SJSA1 (cell line): ENCODE measurements around the gene CPLX3. TPM values are rescaled to one million over a fixed set of nuclear protein-coding genes. Genes with fewer than 3 reads are reported as not detected.
A peak's percentile ranks its signal among the peaks of the same experiment; 100 is the strongest.

Experiments used
- DNase-seq, 2 experiments: peaks; one replicate each; pipeline ENCODE4 v3.0.0-alpha.2; 2015 to 2020; ENCODE audit warnings: low spot score in 2 of 2, low read depth in 1 of 2
- H3K27ac ChIP-seq: fragments of 250-450 bp; sonication (Bioruptor Pico); 2 replicates; pipeline ENCODE4 v1.5.1; 2020; ENCODE audit warnings: mild to moderate bottlenecking, moderate library complexity
- H3K27me3 ChIP-seq: fragments of 250-450 bp; sonication (Bioruptor Pico); replicated peaks from 2 replicates; pipeline ENCODE4 v1.5.1; 2020; ENCODE audit warnings: mild to moderate bottlenecking, moderate library complexity
- H3K36me3 ChIP-seq: fragments of 250-450 bp; sonication (Bioruptor Pico); 2 replicates; pipeline ENCODE4 v1.5.1; 2020; ENCODE audit warnings: mild to moderate bottlenecking
- H3K4me1 ChIP-seq: fragments of 250-450 bp; sonication (Bioruptor Pico); replicated peaks from 2 replicates; pipeline ENCODE4 v1.6.1; 2021; ENCODE audit warnings: mild to moderate bottlenecking
- H3K4me3 ChIP-seq: fragments of 250-450 bp; sonication (Bioruptor Pico); 2 replicates; pipeline ENCODE4 v1.5.1; 2020; ENCODE audit warnings: mild to moderate bottlenecking
- H3K9me3 ChIP-seq: fragments of 250-450 bp; sonication (Bioruptor Pico); replicated peaks from 2 replicates; pipeline ENCODE4 v1.5.1; 2020; ENCODE audit warnings: mild to moderate bottlenecking
- total RNA-seq: library from RNA; depleted of rRNA; stranded (reverse); fragments of >200 nt; shearing (Covaris generic); gene quantifications from 2 replicates; pipeline ENCODE4 v1.2.3, GENCODE V29; 2014

Gene CPLX3
- total RNA-seq, 1 experiment from 2014 or later, result not detected

DNA sequence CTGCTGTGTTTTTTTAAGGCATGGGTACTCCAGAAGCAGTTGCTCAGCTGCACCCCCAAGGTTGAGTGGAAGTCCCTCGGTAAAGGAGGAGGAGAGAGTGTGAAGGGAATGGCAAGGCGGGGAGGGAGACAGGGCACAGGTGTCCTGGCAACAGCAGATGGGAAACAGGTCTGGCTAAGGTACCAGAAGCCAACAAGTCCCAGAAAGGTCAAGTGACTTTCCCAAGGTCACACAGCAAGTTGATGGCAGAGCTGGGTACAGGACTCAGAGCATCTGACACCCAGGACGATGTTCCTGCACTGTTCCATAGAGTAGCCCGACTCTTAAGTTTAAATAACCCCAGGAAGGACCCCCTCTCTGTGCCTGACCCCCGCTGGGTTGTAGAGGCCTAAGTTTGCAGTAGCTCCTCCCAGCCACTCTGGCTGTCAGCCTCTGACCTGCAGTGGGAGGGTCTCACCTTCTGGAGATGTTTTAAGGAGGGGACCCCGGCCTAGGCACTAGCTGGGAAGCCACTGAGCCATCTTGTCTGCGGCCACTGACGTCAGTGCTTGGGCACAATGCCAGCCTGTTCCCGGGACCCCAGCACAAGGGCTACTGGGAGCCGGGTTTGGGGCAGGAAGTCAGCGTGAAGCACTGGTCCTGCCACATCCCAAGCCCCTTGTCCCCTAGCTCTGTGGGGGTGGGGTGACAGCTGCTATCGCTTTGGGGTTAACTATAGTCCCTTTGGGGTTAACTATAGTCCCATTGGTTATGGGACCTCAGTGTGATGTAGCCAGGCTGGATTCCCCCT is 34.0 kb upstream of the CPLX3 start:
- Histone ChIP-seq H3K36me3 (peaks cover 5% of the 10 kb centered on the region; the same call in 1 of the 2 replicates), H3K27me3 (no peaks in the 10 kb centered on the region), H3K27ac (no peak overlapping the region), H3K4me1 (peaks cover 25% of the 10 kb centered on the region), H3K4me3 (no peak overlapping the region), H3K9me3 (no peaks in the 10 kb centered on the region)
- no peak for DNase-seq

DNA sequence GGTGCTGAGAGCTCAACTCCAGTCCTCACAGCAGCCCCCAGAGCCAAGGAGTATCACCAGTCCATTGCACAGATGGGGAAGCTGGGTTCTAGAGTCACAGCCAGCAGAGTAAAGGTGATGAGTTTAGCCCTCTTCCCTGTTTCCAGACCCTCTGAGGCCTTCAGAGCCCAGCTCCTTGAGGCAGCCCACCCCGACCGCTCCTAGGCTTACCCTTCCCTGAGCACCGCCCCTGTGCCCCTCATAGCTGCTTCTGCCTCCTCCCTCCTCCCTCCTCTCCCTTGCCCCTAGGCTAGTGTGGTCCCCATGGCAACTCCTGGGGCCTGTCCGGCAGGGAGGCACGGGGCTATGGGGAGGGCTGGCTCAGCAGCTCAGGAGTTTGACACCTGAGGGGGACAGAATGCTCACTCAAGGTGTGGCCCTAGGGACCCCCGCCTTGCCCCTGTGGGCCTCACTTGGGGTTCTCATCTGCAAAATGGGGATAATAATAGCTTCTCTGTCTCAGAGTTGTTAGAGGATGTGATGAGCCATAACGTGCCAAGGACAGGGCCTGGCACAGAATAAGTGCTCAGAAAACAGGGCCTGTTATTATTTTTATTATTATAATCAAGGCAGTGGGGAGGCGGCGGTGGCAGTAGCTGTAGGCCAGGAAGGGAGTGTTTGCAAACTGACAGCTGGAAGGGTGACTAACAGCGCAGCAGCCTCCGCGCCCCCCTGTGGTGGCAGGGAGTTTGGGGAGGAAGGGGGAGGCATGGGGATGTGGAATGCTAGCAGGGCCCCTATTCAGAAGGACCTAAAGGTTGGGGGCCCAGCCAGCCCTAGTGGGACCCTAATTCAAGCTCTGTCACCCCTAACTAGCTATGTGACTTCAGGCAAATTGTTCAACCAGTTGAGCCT is 33.0 kb upstream of the CPLX3 start:
- DNase-seq, result no peak
- Histone ChIP-seq H3K36me3 (peaks cover 5% of the 10 kb centered on the region; the same call in 1 of the 2 replicates), H3K9me3 (no peaks in the 10 kb centered on the region), H3K4me1 (peaks cover 23% of the 10 kb centered on the region), H3K27me3 (no peaks in the 10 kb centered on the region), H3K27ac (no peak overlapping the region), H3K4me3 (no peak overlapping the region)

DNA sequence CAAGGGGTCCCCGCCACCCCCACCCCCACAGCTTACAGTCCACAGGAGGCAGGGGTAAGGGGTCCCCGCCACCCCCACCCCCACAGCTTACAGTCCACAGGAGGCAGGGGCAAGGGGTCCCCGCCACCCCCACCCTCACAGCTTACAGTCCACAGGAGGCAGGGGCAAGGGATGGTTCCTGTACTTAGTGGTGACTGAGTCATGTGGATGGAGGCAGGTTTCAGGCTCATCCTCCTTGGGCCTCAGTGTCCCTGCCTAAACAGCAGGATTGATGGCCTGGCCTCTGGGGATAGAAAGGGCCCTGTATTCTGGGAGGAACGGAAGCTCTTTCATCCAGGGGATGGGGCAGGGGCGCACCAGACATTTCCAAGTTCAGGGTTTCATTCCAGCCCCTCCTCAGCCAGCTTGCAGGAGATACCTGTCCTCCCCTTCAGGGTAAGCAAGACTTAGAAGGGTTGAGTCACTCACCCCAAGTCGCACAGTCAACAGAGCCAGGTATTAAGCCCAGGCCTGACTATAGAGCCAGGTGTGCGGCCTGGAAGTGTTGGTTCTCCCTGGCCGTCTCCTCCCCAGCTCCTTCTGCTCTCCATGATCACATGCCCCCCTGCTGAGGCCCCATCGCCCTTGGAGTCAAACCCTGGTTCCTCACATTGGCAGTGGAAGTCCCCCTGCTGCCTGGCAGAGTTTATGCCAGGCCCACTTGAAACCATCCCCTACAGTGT is 32.0 kb upstream of the CPLX3 start:
- Histone ChIP-seq H3K36me3 (peaks cover 7% of the 10 kb centered on the region), H3K4me1 (peaks cover 19% of the 10 kb centered on the region), H3K9me3 (no peaks in the 10 kb centered on the region), H3K27ac (no peak overlapping the region), H3K4me3 (no peak overlapping the region), H3K27me3 (no peaks in the 10 kb centered on the region)
- no peak for DNase-seq

DNA sequence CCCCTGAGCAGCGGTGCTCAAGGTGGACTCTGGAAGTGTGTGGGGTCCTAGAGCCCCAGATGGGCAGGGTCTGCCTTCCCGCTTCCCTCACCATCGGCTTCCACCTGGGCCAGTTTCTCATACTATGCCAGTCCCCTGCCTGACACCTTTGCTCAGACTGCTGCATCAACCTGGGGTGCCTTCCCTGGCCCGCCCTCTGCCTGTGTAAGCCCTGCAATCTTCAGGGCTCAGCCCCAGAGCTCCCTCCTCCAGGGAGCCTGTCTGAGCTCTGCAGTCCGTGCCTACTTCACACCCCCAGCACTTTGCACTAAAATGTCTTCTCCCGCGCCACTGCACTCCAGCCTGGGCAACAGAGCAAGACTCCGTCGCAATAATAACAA is 31.5 kb upstream of the CPLX3 start:
- no peaks in the 10 kb centered on the region for H3K27me3 ChIP-seq
- H3K9me3 ChIP-seq, result no peaks in the 10 kb centered on the region

DNA sequence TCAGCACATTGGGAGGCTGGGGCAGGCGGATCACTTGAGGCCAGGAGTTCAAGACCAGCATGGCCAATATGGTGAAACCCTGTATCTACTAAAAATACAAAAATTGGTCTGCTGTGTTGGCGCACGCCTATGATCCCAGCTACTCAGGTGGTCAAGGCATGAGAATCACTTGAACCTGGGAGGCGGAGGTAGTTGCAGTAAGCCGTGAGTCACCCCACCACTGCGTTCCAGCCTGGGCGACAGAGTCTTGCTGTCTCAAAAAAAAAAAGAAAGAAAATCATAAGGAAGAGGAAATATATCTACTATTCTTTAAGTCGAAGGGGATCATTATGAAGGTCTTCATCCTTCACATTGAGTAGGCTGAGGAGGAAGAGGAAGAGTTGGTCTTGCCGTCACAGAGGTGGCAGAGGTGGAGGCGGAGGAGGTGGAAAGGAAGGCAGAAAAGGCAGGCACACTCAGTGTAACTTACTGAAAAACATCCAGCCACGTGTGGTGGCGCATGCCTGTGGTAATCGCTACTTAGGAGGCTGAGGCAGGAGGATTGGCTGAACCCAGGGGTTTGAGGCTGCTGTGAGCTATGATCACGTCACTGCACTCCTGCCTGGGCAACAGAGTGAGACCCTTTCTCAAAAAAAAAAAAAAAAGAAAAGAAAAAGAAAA is 30.3 kb upstream of the CPLX3 start:
- Histone ChIP-seq H3K4me1 (peaks cover 8% of the 10 kb centered on the region), H3K27me3 (no peaks in the 10 kb centered on the region), H3K27ac (no peak overlapping the region), H3K36me3 (peaks cover 23% of the 10 kb centered on the region), H3K4me3 (no peak overlapping the region), H3K9me3 (no peaks in the 10 kb centered on the region)
- no peak for DNase-seq

More for the DNA sequence above, 31.5 kb upstream of the CPLX3 start:
- no peak overlapping the region for H3K27ac ChIP-seq
- DNase-seq, result no peak
- peaks cover 16% of the 10 kb centered on the region for H3K4me1 ChIP-seq
- H3K4me3 ChIP-seq, result no peak overlapping the region
- H3K36me3 ChIP-seq, result peaks cover 12% of the 10 kb centered on the region

DNA sequence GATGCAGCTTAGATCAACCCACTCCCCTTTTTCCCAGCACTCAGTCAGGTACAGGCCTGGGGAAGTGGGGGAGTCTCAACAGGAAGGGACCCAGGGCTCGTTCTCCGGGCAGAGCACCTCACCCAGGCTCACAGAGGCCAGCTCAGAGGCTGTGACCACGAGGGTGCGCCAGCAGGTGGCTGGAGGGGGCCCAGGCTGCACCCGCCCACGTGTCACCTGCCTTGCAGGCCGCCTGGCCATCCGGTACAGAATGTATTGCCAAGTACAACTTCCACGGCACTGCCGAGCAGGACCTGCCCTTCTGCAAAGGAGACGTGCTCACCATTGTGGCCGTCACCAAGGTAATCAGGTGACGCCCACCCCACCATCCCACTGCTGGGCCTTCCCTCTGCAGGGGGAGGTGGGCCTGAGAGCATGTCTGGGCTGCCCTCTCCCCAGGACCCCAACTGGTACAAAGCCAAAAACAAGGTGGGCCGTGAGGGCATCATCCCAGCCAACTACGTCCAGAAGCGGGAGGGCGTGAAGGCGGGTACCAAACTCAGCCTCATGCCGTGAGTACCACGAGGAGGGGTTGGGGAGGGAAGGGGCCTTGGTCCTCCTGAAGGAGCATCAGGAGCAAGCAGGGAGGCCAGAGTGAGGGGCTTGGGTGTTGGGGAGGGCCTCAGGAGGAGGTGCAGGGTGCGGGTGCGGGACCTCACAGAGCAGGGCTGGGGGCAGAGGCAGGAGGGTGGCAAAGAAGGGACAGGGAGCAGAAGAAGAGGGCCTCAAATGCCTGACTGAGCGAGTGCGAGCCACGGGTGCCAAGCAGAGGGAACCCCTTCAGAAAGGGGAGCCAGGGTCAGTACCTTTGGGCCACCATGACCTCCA is 27.8 kb upstream of the CPLX3 start:
- DNase-seq, result no peak
- peaks cover 36% of the 10 kb centered on the region for H3K36me3 ChIP-seq
- no peaks in the 10 kb centered on the region for H3K27me3 ChIP-seq
- peaks cover 5% of the 10 kb centered on the region; the same call in 1 of the 2 replicates for H3K4me1 ChIP-seq
- H3K9me3 ChIP-seq, result no peaks in the 10 kb centered on the region
- no peak overlapping the region for H3K4me3 ChIP-seq
- H3K27ac ChIP-seq, result no peak overlapping the region

DNA sequence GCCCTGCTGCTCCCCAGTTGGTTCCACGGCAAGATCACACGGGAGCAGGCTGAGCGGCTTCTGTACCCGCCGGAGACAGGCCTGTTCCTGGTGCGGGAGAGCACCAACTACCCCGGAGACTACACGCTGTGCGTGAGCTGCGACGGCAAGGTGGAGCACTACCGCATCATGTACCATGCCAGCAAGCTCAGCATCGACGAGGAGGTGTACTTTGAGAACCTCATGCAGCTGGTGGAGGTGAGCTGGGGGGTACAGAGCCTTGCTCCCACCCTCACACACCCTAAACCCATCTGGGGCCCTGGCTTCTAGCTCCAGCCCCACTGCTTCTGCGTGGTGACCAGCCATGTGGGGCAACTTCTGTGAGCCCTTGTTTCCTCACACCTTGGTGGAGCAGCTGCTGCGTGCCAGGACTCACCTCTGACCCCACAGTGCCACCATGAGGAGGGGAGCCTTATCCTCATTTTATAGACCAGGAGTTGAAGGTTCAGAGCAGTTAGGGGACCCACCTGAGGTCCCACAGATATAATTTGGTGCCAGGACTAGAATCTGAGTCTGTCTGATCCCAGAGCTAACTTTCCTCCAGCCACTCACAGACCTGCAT is 27.1 kb upstream of the CPLX3 start:
- Histone ChIP-seq H3K27ac (no peak overlapping the region), H3K36me3 (peaks cover 41% of the 10 kb centered on the region), H3K4me3 (no peak overlapping the region), H3K4me1 (peaks cover 5% of the 10 kb centered on the region; the same call in 1 of the 2 replicates), H3K27me3 (no peaks in the 10 kb centered on the region), H3K9me3 (no peaks in the 10 kb centered on the region)
- DNase-seq, result no peak

DNA sequence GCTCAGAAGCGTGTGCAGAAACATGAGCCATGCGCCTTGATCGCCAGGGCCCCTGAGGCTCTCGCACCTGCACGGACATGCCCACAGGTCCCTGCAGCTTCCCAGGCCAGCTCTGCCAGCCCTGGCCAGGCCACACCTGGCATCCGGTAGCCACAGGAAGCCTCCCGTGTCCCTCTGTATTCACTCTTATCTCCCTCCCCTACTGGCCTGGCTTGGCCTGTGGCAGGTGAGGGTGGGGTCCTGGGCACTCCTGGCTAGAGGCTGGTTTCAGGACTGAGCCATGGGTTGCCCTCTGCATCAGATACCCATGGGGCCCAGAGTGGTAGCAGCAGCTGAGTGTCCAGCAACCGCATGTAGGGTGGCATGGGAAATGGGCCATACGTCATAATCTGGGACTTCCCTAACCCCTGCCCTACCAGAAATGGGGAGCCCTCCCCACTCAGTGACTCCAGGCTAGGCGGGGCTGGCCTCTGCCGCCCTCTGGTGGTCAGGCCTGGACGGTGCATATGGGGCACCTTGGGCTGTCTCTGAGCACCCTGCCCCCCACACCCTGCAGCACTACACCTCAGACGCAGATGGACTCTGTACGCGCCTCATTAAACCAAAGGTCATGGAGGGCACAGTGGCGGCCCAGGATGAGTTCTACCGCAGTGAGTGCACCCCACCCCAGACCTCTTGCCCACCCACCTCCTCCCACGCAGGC is 26.4 kb upstream of the CPLX3 start:
- Histone ChIP-seq H3K9me3 (no peaks in the 10 kb centered on the region), H3K27me3 (no peaks in the 10 kb centered on the region), H3K27ac (0 out of 2 replicates have a peak overlapping the region, but pooled peaks have one; percentile 9), H3K4me3 (no peak overlapping the region), H3K4me1 (peaks cover 5% of the 10 kb centered on the region; the same call in 1 of the 2 replicates), H3K36me3 (peaks cover 41% of the 10 kb centered on the region)
- peak; percentile 63 to 73 for DNase-seq

DNA sequence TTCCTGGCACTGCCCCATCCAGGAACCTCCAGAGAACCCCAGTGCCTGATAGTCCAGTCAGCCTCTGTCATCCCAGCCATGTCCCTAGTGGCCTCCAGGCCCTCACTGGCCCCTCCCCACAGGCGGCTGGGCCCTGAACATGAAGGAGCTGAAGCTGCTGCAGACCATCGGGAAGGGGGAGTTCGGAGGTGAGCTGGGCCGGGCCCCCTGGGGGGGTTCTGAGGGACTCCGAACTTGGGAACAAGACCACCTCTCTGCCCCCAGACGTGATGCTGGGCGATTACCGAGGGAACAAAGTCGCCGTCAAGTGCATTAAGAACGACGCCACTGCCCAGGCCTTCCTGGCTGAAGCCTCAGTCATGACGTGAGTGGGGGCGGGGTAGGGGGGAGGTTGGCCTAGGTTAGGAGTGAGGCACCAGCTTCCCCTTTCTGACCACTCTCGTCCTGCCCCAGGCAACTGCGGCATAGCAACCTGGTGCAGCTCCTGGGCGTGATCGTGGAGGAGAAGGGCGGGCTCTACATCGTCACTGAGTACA is 25.8 kb upstream of the CPLX3 start:
- H3K4me1 ChIP-seq, result peaks cover 5% of the 10 kb centered on the region; the same call in 1 of the 2 replicates
- no peak overlapping the region for H3K27ac ChIP-seq
- H3K4me3 ChIP-seq, result no peak overlapping the region
- no peak for DNase-seq
- no peaks in the 10 kb centered on the region for H3K27me3 ChIP-seq
- peaks cover 41% of the 10 kb centered on the region for H3K36me3 ChIP-seq
- no peaks in the 10 kb centered on the region for H3K9me3 ChIP-seq

DNA sequence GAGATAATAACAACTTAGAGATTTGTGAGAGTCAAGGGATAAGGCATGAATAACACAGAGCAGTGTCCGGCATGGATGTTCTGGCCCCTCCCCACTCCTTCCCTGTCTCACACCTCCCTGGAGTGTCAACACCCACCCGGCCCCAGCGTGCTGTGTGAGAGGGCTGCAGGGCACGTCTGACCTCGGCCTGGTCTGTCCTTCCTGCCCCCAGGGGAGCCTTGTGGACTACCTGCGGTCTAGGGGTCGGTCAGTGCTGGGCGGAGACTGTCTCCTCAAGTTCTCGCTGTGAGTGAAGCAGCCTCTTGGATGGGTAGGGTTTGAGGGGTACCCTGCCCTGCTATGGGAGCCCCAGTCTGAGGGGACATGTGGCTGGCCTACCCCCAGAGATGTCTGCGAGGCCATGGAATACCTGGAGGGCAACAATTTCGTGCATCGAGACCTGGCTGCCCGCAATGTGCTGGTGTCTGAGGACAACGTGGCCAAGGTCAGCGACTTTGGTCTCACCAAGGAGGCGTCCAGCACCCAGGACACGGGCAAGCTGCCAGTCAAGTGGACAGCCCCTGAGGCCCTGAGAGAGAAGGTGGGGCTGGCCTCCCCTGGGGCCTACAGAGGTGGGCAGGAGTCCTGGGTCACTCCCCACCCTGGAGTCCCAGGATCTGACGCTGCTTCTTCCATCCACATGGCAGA is 25.0 kb upstream of the CPLX3 start:
- Histone ChIP-seq H3K4me3 (no peak overlapping the region), H3K36me3 (peaks cover 41% of the 10 kb centered on the region), H3K9me3 (no peaks in the 10 kb centered on the region), H3K27me3 (no peaks in the 10 kb centered on the region), H3K4me1 (peaks cover 5% of the 10 kb centered on the region; the same call in 1 of the 2 replicates), H3K27ac (no peak overlapping the region)
- DNase-seq, result no peak

DNA sequence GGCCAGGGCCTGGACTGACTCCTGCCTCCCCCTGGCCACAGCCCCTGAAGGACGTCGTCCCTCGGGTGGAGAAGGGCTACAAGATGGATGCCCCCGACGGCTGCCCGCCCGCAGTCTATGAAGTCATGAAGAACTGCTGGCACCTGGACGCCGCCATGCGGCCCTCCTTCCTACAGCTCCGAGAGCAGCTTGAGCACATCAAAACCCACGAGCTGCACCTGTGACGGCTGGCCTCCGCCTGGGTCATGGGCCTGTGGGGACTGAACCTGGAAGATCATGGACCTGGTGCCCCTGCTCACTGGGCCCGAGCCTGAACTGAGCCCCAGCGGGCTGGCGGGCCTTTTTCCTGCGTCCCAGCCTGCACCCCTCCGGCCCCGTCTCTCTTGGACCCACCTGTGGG is 24.1 kb upstream of the CPLX3 start:
- Histone ChIP-seq H3K27ac (no peak overlapping the region), H3K9me3 (no peaks in the 10 kb centered on the region), H3K27me3 (no peaks in the 10 kb centered on the region), H3K4me1 (peaks cover 5% of the 10 kb centered on the region; the same call in 1 of the 2 replicates), H3K36me3 (peaks cover 41% of the 10 kb centered on the region), H3K4me3 (no peak overlapping the region)
- no peak for DNase-seq
